GM18861 (cell line): ENCODE data around the gene SCN11A.

ENCODE experiments used
- ATAC-seq: cut with Tn5 transposase; IDR thresholded peaks from one replicate; pipeline ENCODE4 v1.9.1; 2021; ENCODE audit not compliant: unreplicated experiment

The SCN11A gene

GRCh38 chr3:39051649-39052561 is at the start of gene SCN11A, which contains the start of gene WDR48:
SCN11A (minus strand) TSS chr3:39051944; CDS start chr3:38950362, 101,582 bp downstream.
WDR48 (plus strand) TSS chr3:39052016; CDS start chr3:39052026, 10 bp downstream.
- ATAC-seq: peak; percentile 96

- peak; percentile 39 for ATAC-seq
Observed at GRCh38 chr3:39101022-39101689, 49.4 kb upstream of the SCN11A start.

- no peak for ATAC-seq
Observed at GRCh38 chr3:39100500-39100886, 48.7 kb upstream of the SCN11A start.

GRCh38 chr3:39099738-39100499 is 48.2 kb upstream of the SCN11A start:
- ATAC-seq: no peak

- ATAC-seq: no peak
Observed at GRCh38 chr3:39099242-39099641, 47.5 kb upstream of the SCN11A start.

- ATAC-seq: no peak
Observed at GRCh38 chr3:39098473-39099000, 46.8 kb upstream of the SCN11A start.

GRCh38 chr3:39097716-39098472 is 46.1 kb upstream of the SCN11A start:
- ATAC-seq: no peak

GRCh38 chr3:39096775-39097174 is 45.0 kb upstream of the SCN11A start:
- no peak for ATAC-seq

GRCh38 chr3:39095778-39096177 is 44.0 kb upstream of the SCN11A start:
- no peak for ATAC-seq

GRCh38 chr3:39094851-39095677 is 43.3 kb upstream of the SCN11A start:
- ATAC-seq: no peak

- no peak for ATAC-seq
Observed at GRCh38 chr3:39090922-39091321, 39.2 kb upstream of the SCN11A start.

GRCh38 chr3:39088889-39089288 is 37.1 kb upstream of the SCN11A start:
- ATAC-seq: no peak

GRCh38 chr3:39088456-39088855 is 36.7 kb upstream of the SCN11A start:
- ATAC-seq: no peak

- ATAC-seq: no peak
Observed at GRCh38 chr3:39086144-39086543, 34.4 kb upstream of the SCN11A start.

GRCh38 chr3:39082666-39083313 is 31.0 kb upstream of the SCN11A start:
- no peak for ATAC-seq

- ATAC-seq: no peak
Observed at GRCh38 chr3:39080026-39080425, 28.3 kb upstream of the SCN11A start.

GRCh38 chr3:39079530-39079929 is 27.8 kb upstream of the SCN11A start:
- ATAC-seq: no peak

GRCh38 chr3:39075910-39076309 is 24.2 kb upstream of the SCN11A start:
- ATAC-seq: no peak

GRCh38 chr3:39068556-39068955 is 16.8 kb upstream of the SCN11A start:
- ATAC-seq: no peak
